Retinal pigment epithelial cell (primary cell): ENCODE measurements around the gene PSMA6.

Experiments
- DNase-seq: peaks from one replicate; pipeline ENCODE4 v3.0.0-alpha.2; 2010; ENCODE audit warnings: low read depth
- H3K4me3 ChIP-seq: 2 replicates; pipeline ENCODE4 v1.5.1; 2011; ENCODE audit warnings: mild to moderate bottlenecking, low read length, control low read depth, moderate library complexity
- TF ChIP-seq, protein P1 (sequence below): conservative IDR thresholded peaks from 2 replicates; pipeline ENCODE4 v1.5.1; 2011; ENCODE audit warnings: low read depth, low read length, control low read depth, inconsistent platforms

PSMA6 gene

DNA sequence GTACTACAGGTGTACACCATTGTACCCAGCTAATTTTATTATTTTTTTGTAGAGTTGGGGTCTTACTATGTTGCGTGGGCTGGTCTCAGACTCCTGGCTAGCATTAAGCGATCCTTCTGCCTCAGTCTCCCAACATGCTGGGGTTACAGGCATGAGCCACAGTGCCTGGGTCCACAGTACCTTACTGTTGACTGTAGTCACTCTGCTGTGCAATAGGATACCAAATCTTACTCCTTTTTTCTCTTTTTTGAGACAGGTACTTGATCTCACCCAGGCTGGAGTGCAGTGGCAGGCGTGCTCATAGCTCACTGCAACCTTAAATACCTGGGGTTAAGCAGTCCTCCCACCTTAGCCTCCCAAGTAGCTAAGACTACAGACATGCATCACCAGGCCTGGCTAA, 25.6 kb downstream of the PSMA6 start:
- H3K4me3 ChIP-seq, result no peak overlapping the region
- DNase-seq, result no peak
- TF ChIP-seq, protein P1, sequence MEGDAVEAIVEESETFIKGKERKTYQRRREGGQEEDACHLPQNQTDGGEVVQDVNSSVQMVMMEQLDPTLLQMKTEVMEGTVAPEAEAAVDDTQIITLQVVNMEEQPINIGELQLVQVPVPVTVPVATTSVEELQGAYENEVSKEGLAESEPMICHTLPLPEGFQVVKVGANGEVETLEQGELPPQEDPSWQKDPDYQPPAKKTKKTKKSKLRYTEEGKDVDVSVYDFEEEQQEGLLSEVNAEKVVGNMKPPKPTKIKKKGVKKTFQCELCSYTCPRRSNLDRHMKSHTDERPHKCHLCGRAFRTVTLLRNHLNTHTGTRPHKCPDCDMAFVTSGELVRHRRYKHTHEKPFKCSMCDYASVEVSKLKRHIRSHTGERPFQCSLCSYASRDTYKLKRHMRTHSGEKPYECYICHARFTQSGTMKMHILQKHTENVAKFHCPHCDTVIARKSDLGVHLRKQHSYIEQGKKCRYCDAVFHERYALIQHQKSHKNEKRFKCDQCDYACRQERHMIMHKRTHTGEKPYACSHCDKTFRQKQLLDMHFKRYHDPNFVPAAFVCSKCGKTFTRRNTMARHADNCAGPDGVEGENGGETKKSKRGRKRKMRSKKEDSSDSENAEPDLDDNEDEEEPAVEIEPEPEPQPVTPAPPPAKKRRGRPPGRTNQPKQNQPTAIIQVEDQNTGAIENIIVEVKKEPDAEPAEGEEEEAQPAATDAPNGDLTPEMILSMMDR, result no peak

GRCh38 chr14:35319509-35319908, 27.3 kb downstream of the PSMA6 start:
- TF ChIP-seq, protein P1, result no peak
- no peak overlapping the region for H3K4me3 ChIP-seq
- no peak for DNase-seq

GRCh38 chr14:35320472-35320871, 28.3 kb downstream of the PSMA6 start:
- TF ChIP-seq, protein P1, result no peak
- no peak for DNase-seq
- H3K4me3 ChIP-seq, result no peak overlapping the region

DNA sequence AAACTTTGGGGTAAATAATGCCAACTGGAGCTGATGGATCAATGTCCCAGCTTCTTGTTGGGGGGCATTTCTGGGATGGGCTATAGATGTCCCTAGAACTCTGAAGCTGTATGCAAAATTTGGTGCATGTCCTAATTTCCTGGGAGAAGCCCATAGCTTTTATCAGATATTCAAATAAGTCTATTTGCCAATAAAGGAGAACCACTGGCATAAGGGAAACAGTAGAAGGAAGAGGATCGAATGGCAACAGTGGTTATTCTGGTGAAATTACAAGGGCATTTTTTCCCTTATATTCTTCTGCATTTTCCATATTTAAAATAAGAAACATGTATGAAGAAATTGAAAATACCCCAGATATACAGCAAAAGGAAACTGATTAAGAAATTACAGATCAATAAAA, 34.2 kb downstream of the PSMA6 start:
- H3K4me3 ChIP-seq, result no peak overlapping the region
- TF ChIP-seq, protein P1, result no peak
- no peak for DNase-seq

GRCh38 chr14:35331605-35332516, 39.7 kb downstream of the PSMA6 start:
- TF ChIP-seq, protein P1, result no peak
- no peak overlapping the region for H3K4me3 ChIP-seq
- DNase-seq, result no peak

DNA sequence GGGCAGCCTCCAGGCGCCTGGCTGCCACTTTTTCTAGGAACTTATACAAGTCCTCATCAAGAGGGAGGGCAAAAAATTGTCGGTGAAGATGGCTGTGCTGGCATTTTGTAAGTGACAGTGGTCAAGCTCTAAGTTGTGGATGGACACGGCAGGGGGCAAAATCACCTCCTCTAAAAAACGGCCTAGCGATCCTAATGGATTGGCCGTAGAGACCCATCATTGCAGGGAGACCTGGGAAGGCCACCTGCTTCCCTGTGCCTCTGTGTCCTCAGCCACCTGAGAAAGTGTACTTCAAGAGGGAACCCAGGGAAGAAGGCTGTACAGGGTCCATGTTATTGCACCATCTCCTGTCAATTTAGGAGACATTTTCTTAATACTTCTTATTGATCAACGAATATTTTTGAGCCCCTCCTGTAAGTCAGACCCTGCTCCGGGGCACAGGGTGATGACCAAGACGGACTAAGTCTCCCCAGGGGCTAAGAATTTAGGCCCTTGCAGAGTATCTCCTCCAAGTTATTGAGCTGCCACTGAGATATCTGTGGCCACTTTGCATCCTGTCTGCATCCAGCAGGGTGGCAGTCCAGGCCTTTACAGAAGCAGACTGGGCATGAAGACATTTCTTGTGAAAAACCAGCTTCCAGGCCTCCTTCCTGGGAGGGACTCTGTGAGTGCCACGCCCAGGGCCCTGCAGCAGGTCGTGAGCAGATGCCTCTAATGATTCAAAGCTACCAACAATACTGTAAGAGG, 40.5 kb downstream of the PSMA6 start:
- TF ChIP-seq, protein P1, result no peak
- H3K4me3 ChIP-seq, result no peak overlapping the region
- no peak for DNase-seq
